Stimulated activated CD8-positive, alpha-beta memory T cell treated with anti-CD3 and anti-CD28 coated beads, Interleukin-7, amount 100 ng/mL, for 24 hours (primary cell): ENCODE results near the gene BCAS1.

Experiments
- DNase-seq: peaks from one replicate; pipeline ENCODE4 v3.0.0-alpha.2; 2020; ENCODE audit warnings: low read depth

BCAS1 gene

GRCh38 chr20:53926428-53927028 is 143.9 kb downstream of the BCAS1 start:
- no peak for DNase-seq

- no peak for DNase-seq
These were observed 144.6 kb downstream of the BCAS1 start for GRCh38 chr20:53925651-53926401.

GRCh38 chr20:53923566-53924369 is 146.6 kb downstream of the BCAS1 start:
- DNase-seq, result no peak

GRCh38 chr20:53922901-53923314 is 147.5 kb downstream of the BCAS1 start:
- DNase-seq, result no peak

- no peak for DNase-seq
These were observed 148.9 kb downstream of the BCAS1 start for GRCh38 chr20:53921443-53921973.

GRCh38 chr20:53920647-53921245 is 149.6 kb downstream of the BCAS1 start:
- no peak for DNase-seq

- no peak for DNase-seq
These were observed 150.5 kb downstream of the BCAS1 start for GRCh38 chr20:53919886-53920285.

- no peak for DNase-seq
These were observed 151.4 kb downstream of the BCAS1 start for GRCh38 chr20:53918949-53919361.

GRCh38 chr20:53918020-53918311 is 152.4 kb downstream of the BCAS1 start:
- no peak for DNase-seq

- DNase-seq, result no peak
These were observed 153.0 kb downstream of the BCAS1 start for GRCh38 chr20:53917145-53918019.

- DNase-seq, result no peak
These were observed 154.3 kb downstream of the BCAS1 start for GRCh38 chr20:53916173-53916512.

GRCh38 chr20:53915446-53916172 is 154.8 kb downstream of the BCAS1 start:
- peak; percentile 97 for DNase-seq

- no peak for DNase-seq
These were observed 155.5 kb downstream of the BCAS1 start for GRCh38 chr20:53914781-53915445.

GRCh38 chr20:53914091-53914780 is 156.2 kb downstream of the BCAS1 start:
- no peak for DNase-seq

GRCh38 chr20:53911301-53911700 is 159.1 kb downstream of the BCAS1 start:
- no peak for DNase-seq

- DNase-seq, result no peak
These were observed 159.9 kb downstream of the BCAS1 start for GRCh38 chr20:53910351-53911002.

GRCh38 chr20:53907968-53908751 is 162.2 kb downstream of the BCAS1 start:
- DNase-seq, result no peak

- DNase-seq, result no peak
These were observed 164.6 kb downstream of the BCAS1 start for GRCh38 chr20:53905820-53906191.
